ENCODE results near the gene PHLDB1. TPM values are rescaled to one million over a fixed set of nuclear protein-coding genes. Genes with fewer than 3 reads are reported as not detected.

PHLDB1 gene
- total RNA-seq, 3 donors from 2014 or later = 104 to 150 (median 109) TPM

DNA sequence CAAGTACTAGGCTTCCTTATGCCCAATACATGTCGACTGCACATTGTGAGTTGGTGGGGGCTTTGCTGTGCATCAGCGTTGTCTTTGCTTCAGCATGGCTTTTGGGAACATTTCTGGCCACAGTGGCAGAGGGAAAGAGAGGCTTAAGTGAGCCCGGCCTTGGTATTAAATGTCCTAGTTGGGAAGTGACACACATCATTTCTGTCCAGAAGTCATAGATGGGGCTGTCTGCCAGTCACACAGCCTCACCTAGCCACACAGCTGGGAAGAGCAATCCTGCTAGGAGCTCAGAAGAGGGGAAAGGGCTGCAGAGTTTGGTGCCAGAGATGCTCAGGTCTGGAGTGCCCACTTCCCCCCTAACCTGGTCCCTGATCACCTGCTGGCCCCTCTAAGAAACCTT is 44.4 kb downstream of the PHLDB1 start:
- intact Hi-C loops (cut with DNase I; ENCODE audit: low total_unique reads) = no loop called here
- DNase-seq (ENCODE audit: low spot score in 2 of 2) = no peak
- Histone ChIP-seq H3K27me3 (no peaks in the 10 kb centered on the region), H3K36me3 (no peaks in the 10 kb centered on the region), H3K9me3 (no peaks in the 10 kb centered on the region), H3K4me1 (no peaks in the 10 kb centered on the region), H3K4me3 (no peak overlapping the region), H3K27ac (no peak overlapping the region)
- no peak for TF ChIP-seq POLR2A (IDR thresholded peaks at IDR 0.05)
- TF ChIP-seq, protein P1, sequence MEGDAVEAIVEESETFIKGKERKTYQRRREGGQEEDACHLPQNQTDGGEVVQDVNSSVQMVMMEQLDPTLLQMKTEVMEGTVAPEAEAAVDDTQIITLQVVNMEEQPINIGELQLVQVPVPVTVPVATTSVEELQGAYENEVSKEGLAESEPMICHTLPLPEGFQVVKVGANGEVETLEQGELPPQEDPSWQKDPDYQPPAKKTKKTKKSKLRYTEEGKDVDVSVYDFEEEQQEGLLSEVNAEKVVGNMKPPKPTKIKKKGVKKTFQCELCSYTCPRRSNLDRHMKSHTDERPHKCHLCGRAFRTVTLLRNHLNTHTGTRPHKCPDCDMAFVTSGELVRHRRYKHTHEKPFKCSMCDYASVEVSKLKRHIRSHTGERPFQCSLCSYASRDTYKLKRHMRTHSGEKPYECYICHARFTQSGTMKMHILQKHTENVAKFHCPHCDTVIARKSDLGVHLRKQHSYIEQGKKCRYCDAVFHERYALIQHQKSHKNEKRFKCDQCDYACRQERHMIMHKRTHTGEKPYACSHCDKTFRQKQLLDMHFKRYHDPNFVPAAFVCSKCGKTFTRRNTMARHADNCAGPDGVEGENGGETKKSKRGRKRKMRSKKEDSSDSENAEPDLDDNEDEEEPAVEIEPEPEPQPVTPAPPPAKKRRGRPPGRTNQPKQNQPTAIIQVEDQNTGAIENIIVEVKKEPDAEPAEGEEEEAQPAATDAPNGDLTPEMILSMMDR (IDR thresholded peaks at IDR 0.05) = no peak
- TF ChIP-seq POLR2AphosphoS5 (IDR thresholded peaks at IDR 0.05) = no peak

DNA sequence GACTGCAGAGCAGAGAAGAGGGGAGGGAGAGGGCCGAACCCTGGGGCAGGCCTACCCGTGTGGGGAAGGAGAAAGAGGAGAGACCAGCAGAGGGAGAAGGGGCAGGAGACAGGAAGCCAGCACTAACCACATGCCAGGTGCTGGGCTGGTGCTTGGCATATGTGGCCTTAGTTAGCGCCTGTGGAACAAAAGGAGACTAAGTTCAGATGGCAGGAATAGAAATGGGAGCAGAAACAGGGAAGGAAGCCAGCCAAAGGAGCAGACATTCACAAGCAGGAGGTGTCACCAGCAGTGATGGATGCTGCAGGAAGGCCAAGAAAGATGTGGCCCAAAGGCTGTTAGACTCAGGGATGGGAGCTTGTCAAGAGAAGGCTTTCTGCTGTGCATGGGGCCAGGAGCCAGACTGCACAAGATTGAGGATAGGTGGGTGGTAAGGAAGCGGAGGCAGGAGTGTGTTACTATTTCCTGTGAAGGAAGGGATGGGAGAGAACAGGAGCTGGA is 45.3 kb downstream of the PHLDB1 start:
- intact Hi-C loops (cut with DNase I; ENCODE audit: low total_unique reads) = no loop called here
- H3K27me3 ChIP-seq = no peaks in the 10 kb centered on the region
- no peaks in the 10 kb centered on the region for H3K36me3 ChIP-seq
- H3K9me3 ChIP-seq = no peaks in the 10 kb centered on the region
- H3K4me3 ChIP-seq = no peak overlapping the region
- no peak for TF ChIP-seq POLR2AphosphoS5 (IDR thresholded peaks at IDR 0.05)
- TF ChIP-seq, protein P1 (IDR thresholded peaks at IDR 0.05) = no peak
- TF ChIP-seq POLR2A (IDR thresholded peaks at IDR 0.05) = no peak
- H3K27ac ChIP-seq = peak overlapping the region in 1 of 2 donors; percentile 43
- no peak for DNase-seq (ENCODE audit: low spot score in 2 of 2)
- no peaks in the 10 kb centered on the region for H3K4me1 ChIP-seq

DNA sequence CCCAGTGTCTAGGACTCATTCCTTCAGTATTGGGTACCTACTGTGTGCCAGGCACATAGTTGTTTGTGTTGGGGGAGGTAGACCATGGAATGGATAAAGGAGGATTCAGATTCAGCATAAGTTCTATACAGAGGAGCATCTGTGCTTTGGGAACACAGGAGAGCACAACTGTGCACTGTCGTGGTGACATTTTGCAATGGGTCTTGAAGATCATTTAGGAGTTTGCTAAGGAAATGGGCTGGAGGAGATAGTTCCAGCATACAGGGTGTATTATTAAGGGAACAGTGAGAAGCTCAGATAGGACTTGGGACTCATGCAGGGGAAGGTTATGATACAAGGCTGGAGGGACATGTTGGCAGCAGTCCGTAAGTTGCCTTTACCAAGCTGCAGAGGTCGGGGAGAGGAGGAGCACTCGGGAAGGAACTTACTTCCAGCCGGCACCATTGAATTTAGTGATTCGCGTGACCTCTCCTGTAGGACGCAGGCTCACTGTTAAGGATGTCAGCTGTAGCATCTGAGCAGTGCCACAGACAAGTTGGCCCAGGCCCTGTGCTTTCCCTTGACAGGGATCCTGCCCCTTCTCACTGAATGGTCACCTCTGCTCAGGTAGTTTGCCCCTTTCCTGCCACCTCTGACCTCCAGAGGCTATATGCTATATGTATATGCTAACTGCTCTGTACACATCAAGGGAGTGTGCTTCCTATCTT is 46.4 kb downstream of the PHLDB1 start:
- intact Hi-C loops (cut with DNase I; ENCODE audit: low total_unique reads) = no loop called here

DNA sequence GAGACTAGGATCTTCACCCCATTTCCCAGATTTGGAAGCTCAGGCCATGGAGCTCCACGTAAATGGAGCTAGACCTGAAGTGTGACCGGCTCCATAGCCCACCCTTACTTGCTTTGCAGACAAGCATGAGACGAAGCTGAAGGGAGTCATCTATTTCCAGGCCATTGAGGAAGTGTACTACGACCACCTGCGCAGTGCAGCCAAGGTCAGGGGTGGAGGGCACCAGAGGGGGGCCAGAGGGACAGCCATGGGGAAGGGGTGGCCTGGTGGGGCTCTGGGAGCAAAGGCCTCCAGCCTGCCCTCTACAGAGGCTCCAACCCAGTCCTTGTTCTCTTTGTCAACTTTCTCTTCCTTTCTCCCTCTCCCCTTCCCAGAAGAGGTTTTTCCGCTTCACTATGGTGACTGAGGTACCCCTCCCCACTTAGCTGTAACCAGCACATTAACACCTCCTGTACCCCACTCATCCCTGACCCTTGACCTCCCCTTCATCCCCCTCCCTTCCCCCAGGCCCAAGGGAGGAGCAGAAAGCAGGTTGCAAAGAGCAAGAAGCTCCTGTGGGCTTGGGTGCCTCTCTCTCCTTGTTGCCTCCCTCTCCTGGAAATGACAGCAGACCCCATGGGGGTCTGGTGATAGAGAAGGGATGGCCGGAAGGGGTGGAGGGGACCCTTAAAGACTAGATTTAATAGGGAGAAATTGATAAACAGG is 48.2 kb downstream of the PHLDB1 start:
- no peak overlapping the region for H3K27ac ChIP-seq
- H3K4me3 ChIP-seq = no peak overlapping the region
- no peaks in the 10 kb centered on the region for H3K36me3 ChIP-seq
- intact Hi-C loops (cut with DNase I; ENCODE audit: low total_unique reads) = no loop called here
- TF ChIP-seq, protein P1 (IDR thresholded peaks at IDR 0.05) = no peak
- TF ChIP-seq POLR2AphosphoS5 (IDR thresholded peaks at IDR 0.05) (no peak), POLR2A (IDR thresholded peaks at IDR 0.05) (no peak)
- H3K27me3 ChIP-seq = no peaks in the 10 kb centered on the region
- peaks cover 4 to 7% of the 10 kb centered on the region in 2 donors for H3K4me1 ChIP-seq
- DNase-seq (ENCODE audit: low spot score in 2 of 2) = no peak
- H3K9me3 ChIP-seq = no peaks in the 10 kb centered on the region

More for the DNA sequence above, 46.4 kb downstream of the PHLDB1 start:
- no peaks in the 10 kb centered on the region for H3K36me3 ChIP-seq
- H3K4me3 ChIP-seq = no peak overlapping the region
- TF ChIP-seq POLR2AphosphoS5 (IDR thresholded peaks at IDR 0.05) (no peak), POLR2A (IDR thresholded peaks at IDR 0.05) (no peak)
- TF ChIP-seq, protein P1 (IDR thresholded peaks at IDR 0.05) = no peak
- no peaks in the 10 kb centered on the region for H3K4me1 ChIP-seq
- DNase-seq (ENCODE audit: low spot score in 2 of 2) = no peak
- no peaks in the 10 kb centered on the region for H3K27me3 ChIP-seq
- no peaks in the 10 kb centered on the region for H3K9me3 ChIP-seq
- H3K27ac ChIP-seq = no peak overlapping the region

Measured in breast epithelium (tissue), 4 donors.